Keratinocyte (primary cell): ENCODE data around the gene FAM118B. TPM values are rescaled to one million over a fixed set of nuclear protein-coding genes. Genes with fewer than 3 reads are reported as not detected.

Experiments used
- DNase-seq: peaks from one replicate; pipeline ENCODE4 v3.0.0-alpha.2; 2011; ENCODE audit warnings: low read depth, missing footprints, low spot score
- FAIRE-seq: peaks from 2 replicates; lab custom pipeline; 2011; peaks lifted over from hg19 to GRCh38; lab: Jason Lieb, UNC
- H2AFZ ChIP-seq: 2 replicates; pipeline ENCODE4 v1.6.0; 2012; ENCODE audit warnings: low read length, control low read depth, inconsistent platforms; ENCODE audit not compliant: control insufficient read depth
- H3K27ac ChIP-seq: 2 replicates; pipeline ENCODE4 v1.5.1; 2011; ENCODE audit warnings: low read length; ENCODE audit not compliant: control insufficient read depth, insufficient read depth
- H3K27me3 ChIP-seq: 3 replicates; pipeline ENCODE4 v1.6.0; 2011; ENCODE audit warnings: low read length; ENCODE audit not compliant: control insufficient read depth, insufficient read depth; ENCODE audit errors: extremely low read depth
- H3K36me3 ChIP-seq, 2 experiments: 2 replicates in 1 of 2; 3 replicates in 1 of 2; pipeline ENCODE4 v1.5.1; 2011; ENCODE audit warnings: low read length in 2 of 2, mild to moderate bottlenecking in 1 of 2; ENCODE audit not compliant: control insufficient read depth in 2 of 2, insufficient read depth in 2 of 2; ENCODE audit errors: extremely low read depth in 1 of 2
- H3K4me1 ChIP-seq: 3 replicates; pipeline ENCODE4 v1.5.1; 2011; ENCODE audit warnings: low read length; ENCODE audit not compliant: control insufficient read depth, insufficient read depth; ENCODE audit errors: extremely low read depth
- H3K4me2 ChIP-seq: 3 replicates; pipeline ENCODE4 v1.6.0; 2011; ENCODE audit warnings: low read depth, low read length; ENCODE audit not compliant: control insufficient read depth, insufficient read depth; ENCODE audit errors: extremely low read depth
- H3K4me3 ChIP-seq, 3 experiments: fragments of 200-600 bp in 1 of 3; sonication (generic) in 1 of 3; 2 replicates in 2 of 3; 3 replicates in 1 of 3; pipeline ENCODE4 v1.5.1; 2011 to 2016; ENCODE audit warnings: low read length in 3 of 3, mild to moderate bottlenecking in 3 of 3, control low read depth in 2 of 3, inconsistent platforms in 1 of 3, low read depth in 1 of 3, mixed read lengths in 1 of 3, mixed run types in 1 of 3, moderate library complexity in 1 of 3; ENCODE audit not compliant: control insufficient read depth in 2 of 3, insufficient read depth in 2 of 3; ENCODE audit errors: extremely low read depth in 1 of 3
- H3K79me2 ChIP-seq: 2 replicates; pipeline ENCODE4 v1.6.0; 2012; ENCODE audit warnings: low read length; ENCODE audit not compliant: control insufficient read depth, insufficient read depth
- H3K9ac ChIP-seq: 3 replicates; pipeline ENCODE4 v1.6.0; 2011; ENCODE audit warnings: low read length; ENCODE audit not compliant: control insufficient read depth, insufficient read depth; ENCODE audit errors: extremely low read depth
- H3K9me1 ChIP-seq: 3 replicates; pipeline ENCODE4 v1.6.0; 2011; ENCODE audit warnings: low read length; ENCODE audit not compliant: control insufficient read depth, insufficient read depth; ENCODE audit errors: extremely low read depth
- H3K9me3 ChIP-seq: 2 replicates; pipeline ENCODE4 v1.5.1; 2012; ENCODE audit warnings: low read depth, low read length; ENCODE audit not compliant: control insufficient read depth
- H4K20me1 ChIP-seq: 3 replicates; pipeline ENCODE4 v1.6.0; 2011; ENCODE audit warnings: low read length; ENCODE audit not compliant: control insufficient read depth, insufficient read depth; ENCODE audit errors: extremely low read depth
- EZH2 ChIP-seq: IDR thresholded peaks from one replicate; pipeline ENCODE4 v1.6.1; 2012; ENCODE audit warnings: inconsistent platforms, mild to moderate bottlenecking, low read length, moderate library complexity
- dilution Hi-C: fragments of 300-500 bp; cut with MboI; formaldehyde crosslinking; loops from one replicate; pipeline ENCODE4 v1.7.0; 2020; ENCODE audit warnings: low sequenced_read_pairs; ENCODE audit not compliant: extremely low pct_ligation_motif_present
- polyA plus RNA-seq, 5 experiments: library from polyadenylated mRNA; depleted of rRNA in 3 of 5; stranded (reverse) in 3 of 5; stranded (forward) in 1 of 5; unstranded in 1 of 5; fragments of >200 nt; gene quantifications; 1 replicate in 1 of 5; 2 replicates in 3 of 5; 3 replicates in 1 of 5; pipeline versions ENCODE4 v1.2.1 to v1.2.3, GENCODE V29; 2011 to 2012; ENCODE audit warnings: missing spikeins in 2 of 5, low read depth in 1 of 5, low replicate concordance in 1 of 5
- TF ChIP-seq, protein P1 (sequence below), 3 experiments: IDR thresholded peaks in 1 of 3; conservative IDR thresholded peaks in 1 of 3; optimal IDR thresholded peaks in 1 of 3; 2 replicates in 2 of 3; 3 replicates in 1 of 3; pipeline versions ENCODE3 to v1.5.1; 2011; ENCODE audit warnings: low read length in 3 of 3, mild to moderate bottlenecking in 3 of 3, moderate library complexity in 2 of 3, control low read depth in 1 of 3, inconsistent platforms in 1 of 3; ENCODE audit not compliant: insufficient read depth in 2 of 3; ENCODE audit errors: extremely low read depth in 1 of 3

Gene FAM118B
- polyA plus RNA-seq, 1 donor (not counting 4 experiments of a cell fraction or from before 2014, with no cell fraction given), result 32.0 TPM

DNA sequence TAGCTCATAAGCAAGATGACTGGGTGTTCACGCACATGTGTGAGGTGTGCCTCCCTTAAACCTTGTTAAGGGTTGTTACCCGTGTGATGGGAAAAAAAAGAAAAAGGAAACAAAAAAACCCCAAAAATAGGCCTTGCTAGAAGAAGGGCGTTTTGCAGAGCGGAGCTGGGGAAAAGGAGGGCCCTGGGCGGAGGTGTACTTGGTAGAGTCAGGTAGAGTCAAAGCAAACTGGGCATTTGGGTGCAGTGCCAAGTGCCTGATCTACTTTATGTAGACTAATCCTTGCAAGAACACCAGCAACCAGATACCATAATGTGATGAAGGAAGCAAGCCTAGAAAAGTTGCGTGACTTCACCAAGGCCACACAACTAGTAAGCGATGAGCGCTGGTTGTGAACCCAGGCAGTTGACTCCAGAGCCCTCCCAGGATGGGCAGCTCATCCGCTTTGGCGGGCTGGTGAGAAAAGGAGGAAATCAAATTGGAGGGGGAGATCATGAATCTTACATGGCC, 70.1 kb downstream of the FAM118B start:
- no peak for FAIRE-seq
- TF ChIP-seq EZH2, result no peak
- TF ChIP-seq, protein P1, sequence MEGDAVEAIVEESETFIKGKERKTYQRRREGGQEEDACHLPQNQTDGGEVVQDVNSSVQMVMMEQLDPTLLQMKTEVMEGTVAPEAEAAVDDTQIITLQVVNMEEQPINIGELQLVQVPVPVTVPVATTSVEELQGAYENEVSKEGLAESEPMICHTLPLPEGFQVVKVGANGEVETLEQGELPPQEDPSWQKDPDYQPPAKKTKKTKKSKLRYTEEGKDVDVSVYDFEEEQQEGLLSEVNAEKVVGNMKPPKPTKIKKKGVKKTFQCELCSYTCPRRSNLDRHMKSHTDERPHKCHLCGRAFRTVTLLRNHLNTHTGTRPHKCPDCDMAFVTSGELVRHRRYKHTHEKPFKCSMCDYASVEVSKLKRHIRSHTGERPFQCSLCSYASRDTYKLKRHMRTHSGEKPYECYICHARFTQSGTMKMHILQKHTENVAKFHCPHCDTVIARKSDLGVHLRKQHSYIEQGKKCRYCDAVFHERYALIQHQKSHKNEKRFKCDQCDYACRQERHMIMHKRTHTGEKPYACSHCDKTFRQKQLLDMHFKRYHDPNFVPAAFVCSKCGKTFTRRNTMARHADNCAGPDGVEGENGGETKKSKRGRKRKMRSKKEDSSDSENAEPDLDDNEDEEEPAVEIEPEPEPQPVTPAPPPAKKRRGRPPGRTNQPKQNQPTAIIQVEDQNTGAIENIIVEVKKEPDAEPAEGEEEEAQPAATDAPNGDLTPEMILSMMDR (optimal IDR thresholded peaks at IDR 0.05 in 1 of 3, IDR thresholded peaks at IDR 0.05 in 1 of 3, conservative IDR thresholded peaks at IDR 0.05 in 1 of 3; ENCODE audit: extremely low read depth in 1 of 3, insufficient read depth in 2 of 3, low read length in 3 of 3), result no peak
- peak overlapping the region; percentile 98 for H3K4me2 ChIP-seq
- H3K9me3 ChIP-seq, result no peaks in the 10 kb centered on the region
- H3K27me3 ChIP-seq, result no peaks in the 10 kb centered on the region
- H3K9me1 ChIP-seq, result no peaks in the 10 kb centered on the region
- H2AFZ ChIP-seq, result peak overlapping the region; percentile 84
- H3K27ac ChIP-seq, result no peak overlapping the region
- peaks cover 20% of the 10 kb centered on the region for H3K4me1 ChIP-seq
- no peaks in the 10 kb centered on the region for H3K79me2 ChIP-seq
- no peaks in the 10 kb centered on the region for H4K20me1 ChIP-seq
- dilution Hi-C loops, result no loop called here
- DNase-seq, result no peak
- H3K36me3 ChIP-seq, result peaks cover 4 to 5% of the 10 kb centered on the region in 2 experiments
- H3K9ac ChIP-seq, result no peak overlapping the region
- H3K4me3 ChIP-seq, result peak overlapping the region in 1 of 3 experiments; percentile 82

GRCh38 chr11:126282361-126282735, 70.8 kb downstream of the FAM118B start:
- peak overlapping the region; percentile 80 for H3K9ac ChIP-seq
- no peaks in the 10 kb centered on the region for H4K20me1 ChIP-seq
- H3K4me3 ChIP-seq, result peak overlapping the region; percentile 56 to 82 (median 74)
- no peaks in the 10 kb centered on the region for H3K79me2 ChIP-seq
- H3K27ac ChIP-seq, result peak overlapping the region; percentile 42
- dilution Hi-C loops, result no loop called here
- H3K9me3 ChIP-seq, result no peaks in the 10 kb centered on the region
- peak overlapping the region; percentile 84 for H2AFZ ChIP-seq
- FAIRE-seq (no peak), DNase-seq (no peak)
- peaks cover 20% of the 10 kb centered on the region for H3K4me1 ChIP-seq
- peaks cover 3 to 5% of the 10 kb centered on the region in 2 experiments for H3K36me3 ChIP-seq
- no peaks in the 10 kb centered on the region for H3K9me1 ChIP-seq
- TF ChIP-seq, protein P1 (optimal IDR thresholded peaks at IDR 0.05 in 1 of 3, IDR thresholded peaks at IDR 0.05 in 1 of 3, conservative IDR thresholded peaks at IDR 0.05 in 1 of 3; ENCODE audit: extremely low read depth in 1 of 3, insufficient read depth in 2 of 3, low read length in 3 of 3), result no peak
- no peaks in the 10 kb centered on the region for H3K27me3 ChIP-seq
- peak overlapping the region; percentile 98 for H3K4me2 ChIP-seq
